SK-N-DZ (cell line): ENCODE results near the gene BRDT.
"Not testable (repeated sequence)": the region's sequence is repeated elsewhere in the genome, so short reads cannot be mapped to it uniquely, and the experiment has no call there.

ENCODE experiments used
- DNase-seq: peaks from one replicate; pipeline ENCODE4 v3.0.0-alpha.2; 2015; ENCODE audit warnings: low spot score

The BRDT gene

GRCh38 chr1:91981996-91982609 is 32.9 kb downstream of the BRDT start:
- DNase-seq = no peak

GRCh38 chr1:91993256-91993655 is 44.1 kb downstream of the BRDT start:
- DNase-seq = no peak

- peak; percentile 38 for DNase-seq
These were observed 48.5 kb downstream of the BRDT start for GRCh38 chr1:91997607-91998195.

- no peak for DNase-seq
These were observed 54.9 kb downstream of the BRDT start for GRCh38 chr1:92004129-92004528.

GRCh38 chr1:92013923-92014322 is 64.7 kb downstream of the BRDT start:
- no peak for DNase-seq

GRCh38 chr1:92016720-92017316 is 67.6 kb downstream of the BRDT start:
- no peak for DNase-seq

GRCh38 chr1:92017656-92018055 is 68.5 kb downstream of the BRDT start:
- no peak for DNase-seq

GRCh38 chr1:92026042-92026441 is 76.8 kb downstream of the BRDT start:
- DNase-seq = not testable (repeated sequence)

- DNase-seq = no peak
These were observed 77.6 kb downstream of the BRDT start for GRCh38 chr1:92026806-92027205.

- DNase-seq = peak; percentile 2
These were observed 80.2 kb downstream of the BRDT start for GRCh38 chr1:92029241-92029922.

GRCh38 chr1:92030656-92031107 is 81.5 kb downstream of the BRDT start:
- DNase-seq = peak; percentile 1

GRCh38 chr1:92031281-92032110 is 82.3 kb downstream of the BRDT start:
- DNase-seq = no peak

GRCh38 chr1:92037400-92037799 is 88.2 kb downstream of the BRDT start:
- no peak for DNase-seq

GRCh38 chr1:92038695-92039346 is 89.6 kb downstream of the BRDT start:
- no peak for DNase-seq

- no peak for DNase-seq
These were observed 91.8 kb downstream of the BRDT start for GRCh38 chr1:92040971-92041370.

GRCh38 chr1:92043621-92044020 is 94.4 kb downstream of the BRDT start:
- no peak for DNase-seq

GRCh38 chr1:92045766-92046495 is 96.7 kb downstream of the BRDT start:
- no peak for DNase-seq

GRCh38 chr1:92051948-92052347 is 102.7 kb downstream of the BRDT start:
- no peak for DNase-seq
